Activated B cell treated with CpG ODN at 0.5 μM for 24 hours (primary cell): Measurements from ENCODE around the gene KIF26B. TPM values are rescaled to one million over a fixed set of nuclear protein-coding genes. Genes with fewer than 3 reads are reported as not detected.

Source experiments
- ATAC-seq: fragments of 200-7000 bp; cut with Tn5 transposase; one replicate; pipeline ENCODE4 v1.10.0; 2021; ENCODE audit warnings: low read depth, mild to moderate bottlenecking, moderate library complexity
- CTCF ChIA-PET: fragments of 350-600 bp; sonication (Branson Sonifier 250); formaldehyde crosslinking; loops from one replicate; lab custom pipeline; 2021; ENCODE audit warnings: antibody characterized with exemption; lab: Charles Lee
- POLR2A ChIA-PET: fragments of 350-600 bp; sonication (Branson Sonifier 250); formaldehyde crosslinking; loops from one replicate; lab custom pipeline; 2021; ENCODE audit warnings: antibody characterized with exemption; lab: Charles Lee
- DNase-seq: peaks from one replicate; pipeline ENCODE4 v3.0.0; 2022
- H3K27ac Mint-ChIP-seq: one replicate; pipeline ENCODE4 v1.8.0; 2020; ENCODE audit warnings: mixed read lengths
- H3K27me3 Mint-ChIP-seq: one replicate; pipeline ENCODE4 v1.8.0; 2021; ENCODE audit warnings: mixed read lengths
- H3K36me3 Mint-ChIP-seq: one replicate; pipeline ENCODE4 v1.8.0; 2021; ENCODE audit warnings: low read depth, mixed read lengths
- H3K4me1 Mint-ChIP-seq: one replicate; pipeline ENCODE4 v1.8.0; 2021; ENCODE audit warnings: mixed read lengths
- H3K4me3 Mint-ChIP-seq: one replicate; pipeline ENCODE4 v1.8.0; 2020; ENCODE audit warnings: mild to moderate bottlenecking, mixed read lengths
- H3K9me3 Mint-ChIP-seq: one replicate; pipeline ENCODE4 v1.8.0; 2020; ENCODE audit warnings: mixed read lengths
- intact Hi-C: fragments of 100-400 bp; cut with micrococcal nuclease; formaldehyde crosslinking; loops from one replicate; pipeline ENCODE4 v1.15.1; 2024
- total RNA-seq: library from RNA; stranded (reverse); gene quantifications from 2 replicates; pipeline ENCODE4 v1.2.3, GENCODE V29; 2022
- TF ChIP-seq, protein P1 (sequence below): fragments of 200-600 bp; IDR thresholded peaks from one replicate; pipeline ENCODE4 v1.8.0; 2022; ENCODE audit warnings: antibody characterized with exemption, mild to moderate bottlenecking

The KIF26B gene
- total RNA-seq, 1 donor from 2014 or later = 1.7 TPM

DNA sequence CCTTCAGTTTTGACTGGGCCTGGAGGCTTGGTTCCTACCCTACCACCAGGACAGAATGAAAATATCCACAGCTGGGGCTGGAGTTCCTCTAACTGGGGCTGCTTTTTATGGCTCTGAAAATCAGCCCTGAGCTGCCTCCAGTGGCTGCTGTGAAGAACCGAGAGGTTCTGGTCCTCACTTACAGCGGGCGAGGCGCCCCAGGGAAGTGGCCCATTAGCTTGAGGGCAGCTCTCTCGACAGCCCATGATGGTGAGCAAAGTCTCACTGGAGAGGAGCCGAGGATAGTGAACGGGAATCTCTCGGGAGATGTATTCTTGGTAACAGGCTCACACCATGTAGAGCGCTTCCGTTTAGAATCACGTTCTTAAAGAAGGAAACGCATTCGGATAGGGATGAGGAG, 459.7 kb downstream of the KIF26B start:
- no peak overlapping the region for H3K4me3 Mint-ChIP-seq
- no peaks in the 10 kb centered on the region for H3K9me3 Mint-ChIP-seq
- no peak for ATAC-seq
- H3K36me3 Mint-ChIP-seq = no peaks in the 10 kb centered on the region
- peaks cover 7% of the 10 kb centered on the region for H3K27me3 Mint-ChIP-seq
- TF ChIP-seq, protein P1, sequence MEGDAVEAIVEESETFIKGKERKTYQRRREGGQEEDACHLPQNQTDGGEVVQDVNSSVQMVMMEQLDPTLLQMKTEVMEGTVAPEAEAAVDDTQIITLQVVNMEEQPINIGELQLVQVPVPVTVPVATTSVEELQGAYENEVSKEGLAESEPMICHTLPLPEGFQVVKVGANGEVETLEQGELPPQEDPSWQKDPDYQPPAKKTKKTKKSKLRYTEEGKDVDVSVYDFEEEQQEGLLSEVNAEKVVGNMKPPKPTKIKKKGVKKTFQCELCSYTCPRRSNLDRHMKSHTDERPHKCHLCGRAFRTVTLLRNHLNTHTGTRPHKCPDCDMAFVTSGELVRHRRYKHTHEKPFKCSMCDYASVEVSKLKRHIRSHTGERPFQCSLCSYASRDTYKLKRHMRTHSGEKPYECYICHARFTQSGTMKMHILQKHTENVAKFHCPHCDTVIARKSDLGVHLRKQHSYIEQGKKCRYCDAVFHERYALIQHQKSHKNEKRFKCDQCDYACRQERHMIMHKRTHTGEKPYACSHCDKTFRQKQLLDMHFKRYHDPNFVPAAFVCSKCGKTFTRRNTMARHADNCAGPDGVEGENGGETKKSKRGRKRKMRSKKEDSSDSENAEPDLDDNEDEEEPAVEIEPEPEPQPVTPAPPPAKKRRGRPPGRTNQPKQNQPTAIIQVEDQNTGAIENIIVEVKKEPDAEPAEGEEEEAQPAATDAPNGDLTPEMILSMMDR = no peak
- DNase-seq = no peak
- POLR2A ChIA-PET = no interaction called here
- H3K27ac Mint-ChIP-seq = no peak overlapping the region
- CTCF ChIA-PET = no interaction called here
- intact Hi-C loops = no loop called here
- H3K4me1 Mint-ChIP-seq = no peaks in the 10 kb centered on the region

DNA sequence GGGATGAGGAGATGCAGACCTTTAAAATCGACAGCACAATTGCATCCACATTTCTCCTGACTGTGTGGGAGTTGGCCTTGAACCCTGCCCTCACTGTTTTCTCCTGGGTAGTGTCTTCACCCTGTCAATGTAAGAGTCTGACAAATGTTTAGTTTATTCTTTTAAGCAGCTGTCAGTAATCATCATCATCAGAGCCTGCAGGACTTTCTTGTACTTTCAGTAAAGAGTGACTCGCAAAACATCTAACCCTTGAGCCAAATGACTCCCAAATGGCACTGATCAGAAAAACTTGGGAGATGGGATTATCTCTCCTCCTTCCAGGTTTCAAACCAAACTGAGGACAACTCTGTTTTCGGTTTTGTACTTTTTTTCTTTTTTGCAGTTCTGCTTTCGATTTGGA, 460.2 kb downstream of the KIF26B start:
- Mint-ChIP-seq H3K9me3 (no peaks in the 10 kb centered on the region), H3K36me3 (no peaks in the 10 kb centered on the region), H3K27ac (no peak overlapping the region), H3K27me3 (peaks cover 7% of the 10 kb centered on the region), H3K4me3 (no peak overlapping the region), H3K4me1 (no peaks in the 10 kb centered on the region)
- CTCF ChIA-PET = no interaction called here
- DNase-seq = no peak
- intact Hi-C loops = no loop called here
- ATAC-seq = no peak
- TF ChIP-seq, protein P1 = no peak
- POLR2A ChIA-PET = no interaction called here

DNA sequence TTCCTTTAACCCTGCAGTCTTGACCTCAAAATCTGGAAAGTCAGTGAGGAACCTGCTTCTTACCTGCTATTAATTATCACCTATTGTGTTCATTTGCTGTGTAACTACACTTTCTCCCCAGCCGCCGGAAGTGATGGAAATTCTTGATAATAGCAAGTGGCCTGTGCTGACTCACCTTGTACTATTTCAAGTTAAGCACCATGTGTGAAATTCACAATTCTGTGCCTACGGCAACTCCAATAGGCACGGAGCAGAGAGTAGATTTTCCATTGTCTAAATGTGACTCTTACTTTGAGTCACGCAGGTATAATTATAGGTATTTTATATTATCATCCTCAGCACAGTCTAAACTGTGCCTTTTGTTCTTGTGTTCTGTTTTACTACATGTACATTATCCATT, 466.8 kb downstream of the KIF26B start:
- intact Hi-C loops = no loop called here
- DNase-seq = no peak
- no peak for ATAC-seq
- TF ChIP-seq, protein P1 = no peak
- Mint-ChIP-seq H3K27ac (no peak overlapping the region), H3K4me3 (no peak overlapping the region), H3K4me1 (no peaks in the 10 kb centered on the region), H3K27me3 (peaks cover 14% of the 10 kb centered on the region), H3K9me3 (no peaks in the 10 kb centered on the region), H3K36me3 (no peaks in the 10 kb centered on the region)
- POLR2A ChIA-PET = no interaction called here
- CTCF ChIA-PET = no interaction called here

DNA sequence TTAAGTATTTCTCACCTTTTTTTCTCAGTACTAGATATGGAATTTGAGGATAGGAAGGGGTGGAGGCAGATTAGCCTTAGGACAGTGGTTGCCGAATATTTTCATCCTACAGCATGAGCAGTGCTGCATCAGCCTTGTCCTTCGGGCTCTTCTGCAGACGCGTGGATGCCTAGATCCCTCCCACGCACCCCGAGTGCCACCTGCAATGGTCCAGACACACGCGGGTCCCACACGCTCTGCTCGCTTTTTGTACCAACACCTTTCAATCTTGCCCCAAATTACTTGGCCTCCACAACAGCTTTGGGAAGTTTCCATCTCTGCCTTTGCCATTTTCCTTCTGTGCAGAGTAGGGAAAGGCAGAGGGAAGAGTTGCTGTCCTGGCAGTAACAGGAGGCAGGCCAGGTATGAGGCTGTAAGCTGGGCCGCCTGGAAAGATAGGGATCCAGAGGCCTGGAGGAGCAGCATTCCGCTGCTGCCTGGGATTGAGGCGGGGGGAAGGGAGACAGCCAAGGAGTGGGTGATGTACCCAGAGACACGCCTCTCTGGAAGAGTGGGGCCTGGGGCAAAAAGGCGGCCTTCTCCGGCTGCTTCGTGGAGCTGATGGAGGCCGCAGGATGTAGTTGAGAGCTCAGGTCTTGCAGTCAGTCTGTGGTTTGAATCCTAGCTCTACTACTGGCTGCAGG, 467.7 kb downstream of the KIF26B start:
- POLR2A ChIA-PET = no interaction called here
- TF ChIP-seq, protein P1 = no peak

DNA sequence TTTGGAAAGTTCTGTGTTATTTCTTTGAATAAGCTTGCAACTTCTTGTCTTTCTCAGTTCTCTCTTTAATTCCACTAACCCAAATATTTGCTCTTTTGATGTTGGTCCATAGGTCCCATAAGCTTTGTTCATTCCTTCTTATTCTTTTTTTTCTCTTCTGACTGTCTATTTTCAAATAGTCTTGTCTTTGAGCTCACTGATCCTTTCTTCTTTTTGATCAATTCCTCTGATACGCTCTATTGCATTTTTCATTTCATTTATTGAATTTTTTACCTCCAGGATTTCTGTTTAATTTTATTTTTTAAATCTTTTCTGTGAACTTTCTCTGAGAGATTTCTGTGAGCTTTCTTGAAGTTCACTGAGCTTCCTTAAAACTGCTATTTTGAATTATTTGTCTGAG, 486.6 kb downstream of the KIF26B start:
- TF ChIP-seq, protein P1 = no peak
- POLR2A ChIA-PET = no interaction called here
- Mint-ChIP-seq H3K36me3 (no peaks in the 10 kb centered on the region), H3K27me3 (peaks cover 13% of the 10 kb centered on the region), H3K4me1 (peaks cover 11% of the 10 kb centered on the region), H3K9me3 (peaks cover 28% of the 10 kb centered on the region), H3K27ac (no peak overlapping the region), H3K4me3 (no peak overlapping the region)
- DNase-seq (no peak), ATAC-seq (no peak)
- CTCF ChIA-PET = no interaction called here
- intact Hi-C loops = no loop called here

More for the DNA sequence above, 467.7 kb downstream of the KIF26B start:
- Mint-ChIP-seq H3K36me3 (no peaks in the 10 kb centered on the region), H3K27me3 (peaks cover 14% of the 10 kb centered on the region), H3K9me3 (peaks cover 2% of the 10 kb centered on the region), H3K27ac (no peak overlapping the region), H3K4me3 (no peak overlapping the region), H3K4me1 (no peaks in the 10 kb centered on the region)
- DNase-seq (no peak), ATAC-seq (no peak)
- CTCF ChIA-PET = no interaction called here
- intact Hi-C loops = no loop called here
